ENCODE data around the gene PTPN14.
"Not testable (repeated sequence)": the region's sequence is repeated elsewhere in the genome, so short reads cannot be mapped to it uniquely, and the experiment has no call there.

The PTPN14 gene

GRCh38 chr1:214551436-214552173 is at the start of gene PTPN14:
Gene PTPN14 (minus strand): TSS chr1:214551602. CDS start chr1:214464803, 86,799 bp downstream.
- no peak for DNase-seq

GRCh38 chr1:214593158-214593557 is 41.8 kb upstream of the PTPN14 start:
- DNase-seq: no peak

DNA sequence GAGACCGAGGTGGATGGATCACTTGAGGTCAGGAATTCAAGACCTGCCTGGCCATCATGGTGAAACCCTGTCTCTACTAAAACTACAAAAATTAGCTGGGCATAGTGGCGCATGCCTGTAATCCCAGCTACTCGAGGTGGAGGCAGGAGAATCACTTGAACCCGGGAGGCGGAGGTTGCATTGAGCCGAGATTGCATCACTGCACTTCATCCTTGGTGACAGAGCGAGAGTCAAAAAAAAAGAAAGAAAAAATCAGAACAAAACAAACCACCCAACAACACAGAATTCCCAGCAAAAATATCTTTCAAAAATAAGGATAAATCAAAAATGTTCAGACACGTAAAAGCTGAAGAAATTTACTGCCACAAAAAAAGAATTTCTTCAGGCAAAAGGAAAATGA is 40.5 kb upstream of the PTPN14 start:
- DNase-seq: not testable (repeated sequence)

GRCh38 chr1:214590696-214591095 is 39.3 kb upstream of the PTPN14 start:
- DNase-seq: no peak

- no peak for DNase-seq
Observed at GRCh38 chr1:214588963-214589597, 37.7 kb upstream of the PTPN14 start.

DNA sequence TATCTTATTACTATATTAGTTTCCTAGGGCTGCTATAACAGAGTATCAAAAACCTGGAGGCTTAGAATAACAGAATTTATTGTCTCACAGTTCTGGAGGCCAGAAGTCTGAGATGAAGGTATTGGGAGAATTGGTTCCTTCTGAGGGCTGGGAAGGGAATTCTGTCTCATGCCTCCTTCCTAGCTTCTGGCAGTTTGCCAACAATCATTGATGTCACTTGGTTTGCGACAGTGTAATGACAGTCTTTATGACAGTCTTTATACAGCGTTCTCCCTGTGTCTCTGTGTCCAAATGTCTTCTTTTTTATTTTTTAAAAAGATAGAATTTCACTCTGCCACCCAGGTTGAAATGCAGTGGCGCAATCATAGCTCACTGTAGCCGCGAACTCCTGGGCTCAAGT is 35.8 kb upstream of the PTPN14 start:
- no peak for DNase-seq

GRCh38 chr1:214586621-214587020 is 35.2 kb upstream of the PTPN14 start:
- DNase-seq: no peak

DNA sequence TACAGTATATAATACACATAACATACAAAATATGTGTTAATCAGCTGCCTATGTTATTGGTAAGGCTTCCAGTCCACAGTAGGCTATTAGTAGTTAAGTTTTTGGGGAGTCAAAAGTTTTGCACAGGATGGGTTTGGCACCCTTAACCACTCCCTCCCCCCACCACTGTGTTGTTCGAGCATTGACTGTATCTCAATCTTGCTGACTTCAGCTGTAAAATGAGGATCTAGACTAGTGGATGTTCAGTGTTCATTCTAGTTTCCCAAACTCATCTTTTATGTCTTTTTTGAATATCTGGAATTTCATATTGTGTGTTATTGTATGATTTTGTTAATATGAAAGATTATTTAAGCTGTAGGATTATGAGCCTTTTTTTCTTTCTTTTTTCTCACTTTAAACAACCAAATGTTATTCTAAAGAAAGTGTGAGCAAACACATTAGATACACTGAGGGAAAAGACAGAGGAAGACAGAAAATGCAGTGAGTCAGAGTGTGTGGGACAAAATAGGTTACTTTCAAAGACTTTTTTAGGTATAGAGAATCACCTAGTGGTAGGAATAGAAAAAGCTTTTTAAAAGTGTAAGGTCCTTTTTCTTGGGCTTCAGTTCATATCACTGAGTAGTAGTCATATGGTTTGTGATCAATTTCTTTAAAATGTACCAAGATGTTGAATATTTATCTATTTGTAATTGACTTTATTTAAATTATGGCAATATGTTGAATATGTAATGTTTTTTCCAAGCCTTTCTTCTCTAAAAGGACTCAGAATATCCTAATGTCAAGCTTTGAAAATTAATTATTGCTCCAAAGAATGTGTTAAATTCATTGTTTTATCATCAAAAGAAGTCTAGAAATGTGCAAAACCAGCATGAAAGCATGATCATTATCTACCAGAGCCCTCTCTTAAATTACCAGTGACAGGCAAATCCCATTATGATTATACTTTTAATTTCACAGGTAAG is 33.7 kb upstream of the PTPN14 start:
- peak; percentile 28 for DNase-seq

- no peak for DNase-seq
Observed at GRCh38 chr1:214583824-214584554, 32.6 kb upstream of the PTPN14 start.

- DNase-seq: no peak
Observed at GRCh38 chr1:214583113-214583512, 31.7 kb upstream of the PTPN14 start.

DNA sequence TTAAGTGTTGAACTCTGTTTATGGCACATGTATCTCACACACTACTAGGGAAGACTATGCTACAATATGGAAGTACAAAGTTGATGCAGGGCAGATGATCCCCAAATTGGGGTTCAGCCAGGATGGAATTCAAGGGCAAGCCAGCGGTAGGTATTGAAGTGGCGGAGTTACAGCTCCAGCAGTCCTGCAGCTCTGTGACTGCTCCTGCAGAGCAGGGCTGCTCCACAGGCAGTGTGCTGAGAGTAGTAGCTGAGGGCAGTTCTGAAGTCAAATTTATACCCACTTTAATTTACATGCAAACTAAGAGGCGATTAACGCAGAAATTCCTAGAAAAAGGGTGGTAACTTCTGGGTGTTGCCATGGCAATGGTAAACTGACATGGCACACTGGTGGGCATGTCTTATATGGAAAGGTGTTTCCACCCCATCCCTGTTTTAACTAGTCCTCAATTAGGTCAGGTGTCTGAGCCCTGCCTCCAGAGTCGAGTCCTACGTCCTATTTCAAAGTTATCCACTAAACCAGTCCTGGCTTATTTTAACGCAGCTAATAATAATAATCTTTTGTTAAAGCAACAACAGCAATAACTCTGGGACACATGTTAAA is 31.0 kb upstream of the PTPN14 start:
- DNase-seq: no peak

GRCh38 chr1:214581785-214582184 is 30.4 kb upstream of the PTPN14 start:
- DNase-seq: no peak

DNA sequence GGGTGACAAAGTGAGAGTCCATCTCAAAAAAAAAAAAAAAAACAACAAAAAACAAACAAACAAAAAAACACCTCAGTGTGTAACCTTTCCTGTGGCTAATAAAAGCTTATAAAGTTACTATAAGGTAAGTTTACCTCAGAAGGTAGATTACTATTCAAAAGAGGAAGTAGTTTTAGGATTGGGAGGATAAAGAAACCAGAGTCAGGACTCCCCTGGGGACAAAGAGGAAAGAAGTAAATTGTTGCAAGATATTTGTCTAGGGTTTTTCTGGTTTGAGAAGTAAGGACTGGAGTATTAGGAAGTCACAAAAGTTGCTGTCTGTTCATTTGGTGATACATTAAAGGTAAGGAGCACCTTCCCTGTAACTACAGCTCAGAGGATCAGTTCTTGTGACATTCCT is 27.8 kb upstream of the PTPN14 start:
- DNase-seq: no peak

DNA sequence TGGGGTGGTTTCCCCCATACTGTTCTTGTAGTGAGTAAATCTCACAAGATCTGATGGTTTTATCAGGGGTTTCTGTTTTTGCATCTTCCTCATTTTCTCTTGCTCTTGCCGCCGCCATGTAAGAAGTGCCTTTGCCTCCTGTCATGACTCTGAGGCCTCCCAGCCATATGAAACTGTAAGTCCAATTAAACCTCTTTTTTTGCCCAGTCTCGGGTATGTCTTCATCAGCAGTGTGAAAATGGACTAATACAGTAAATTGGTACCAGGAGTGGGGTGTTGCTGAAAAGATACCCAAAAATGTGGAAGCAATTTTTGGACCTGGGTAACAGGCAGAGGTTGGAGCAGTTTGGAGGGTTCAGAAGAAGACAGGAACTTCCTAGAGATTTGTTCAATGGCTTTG is 24.7 kb upstream of the PTPN14 start:
- DNase-seq: not testable (repeated sequence)

DNA sequence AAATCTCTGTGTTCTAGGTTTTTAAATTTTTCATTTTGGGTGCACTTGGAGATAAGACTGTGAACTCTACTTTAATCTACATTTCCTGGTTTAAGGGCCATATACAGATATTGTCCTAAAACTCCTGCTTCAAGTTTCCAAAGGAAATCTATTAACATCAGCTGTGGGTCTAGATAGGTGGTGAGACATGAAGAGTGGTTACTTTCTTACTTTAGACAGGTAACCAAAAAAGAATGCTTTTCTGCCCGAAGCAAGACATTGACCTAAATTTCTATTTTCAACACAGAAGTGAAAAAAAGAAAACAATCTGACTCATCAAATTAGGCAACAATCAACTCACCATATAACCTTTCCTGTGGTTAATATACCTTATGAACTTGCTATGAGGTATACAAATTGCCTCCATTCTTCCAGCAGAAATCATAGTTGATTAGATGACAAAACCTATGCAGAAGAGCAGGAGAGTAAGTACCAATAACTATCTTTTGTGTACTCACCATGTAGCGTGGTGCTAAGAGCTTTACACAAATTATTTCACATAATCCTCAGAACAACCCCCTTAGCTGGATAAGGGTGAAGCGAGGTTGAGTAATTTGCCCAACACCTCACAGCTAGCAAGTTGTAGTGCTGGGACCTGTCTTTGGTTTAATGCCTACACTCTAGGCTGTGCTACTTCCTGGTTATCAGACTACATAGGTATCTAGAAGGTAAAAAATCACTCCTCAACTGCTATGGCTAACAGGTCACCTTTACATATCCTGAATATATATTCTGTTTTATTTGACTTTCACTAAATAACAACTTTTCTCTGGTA is 23.4 kb upstream of the PTPN14 start:
- DNase-seq: no peak

- DNase-seq: no peak
Observed at GRCh38 chr1:214573386-214574318, 22.2 kb upstream of the PTPN14 start.

DNA sequence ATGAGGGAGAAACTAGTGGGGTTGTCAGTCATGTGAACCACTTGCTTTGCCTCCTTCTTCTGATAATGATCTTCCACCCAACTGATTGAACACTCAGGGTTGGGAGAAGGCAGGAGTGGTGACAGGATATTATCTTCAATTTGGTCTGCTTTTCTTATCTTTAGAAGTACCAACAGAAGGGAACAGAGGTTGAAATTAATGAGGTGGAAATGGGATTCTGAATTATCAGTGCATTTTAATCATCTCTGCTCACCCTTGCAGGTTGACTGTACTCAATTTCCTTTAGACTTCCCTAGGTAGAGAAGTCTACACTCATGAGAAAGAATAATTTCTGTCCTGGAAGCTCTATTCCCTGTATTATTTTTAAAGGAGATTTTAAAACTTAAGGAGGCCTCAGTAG is 19.9 kb upstream of the PTPN14 start:
- DNase-seq: no peak

DNA sequence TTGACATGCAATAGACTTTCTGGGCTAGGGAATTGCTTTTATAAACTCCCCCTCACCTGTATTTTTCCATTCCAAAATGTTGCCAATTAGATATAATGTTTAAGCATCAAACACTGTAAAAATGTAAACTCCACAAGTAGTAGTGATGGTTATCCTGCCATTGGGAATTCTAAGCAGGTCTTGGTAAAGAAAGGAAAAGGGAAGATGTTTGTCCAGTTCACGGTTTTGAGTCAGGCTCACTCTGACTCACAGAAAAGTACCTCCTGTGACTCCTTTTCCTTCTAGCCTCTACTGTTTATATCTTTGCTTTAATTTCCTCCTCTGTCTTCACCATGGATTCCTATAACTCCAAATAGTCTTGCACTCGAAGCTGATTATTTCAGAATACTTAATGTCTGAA is 19.0 kb upstream of the PTPN14 start:
- DNase-seq: no peak

- no peak for DNase-seq
Observed at GRCh38 chr1:214569357-214570004, 18.1 kb upstream of the PTPN14 start.

DNA sequence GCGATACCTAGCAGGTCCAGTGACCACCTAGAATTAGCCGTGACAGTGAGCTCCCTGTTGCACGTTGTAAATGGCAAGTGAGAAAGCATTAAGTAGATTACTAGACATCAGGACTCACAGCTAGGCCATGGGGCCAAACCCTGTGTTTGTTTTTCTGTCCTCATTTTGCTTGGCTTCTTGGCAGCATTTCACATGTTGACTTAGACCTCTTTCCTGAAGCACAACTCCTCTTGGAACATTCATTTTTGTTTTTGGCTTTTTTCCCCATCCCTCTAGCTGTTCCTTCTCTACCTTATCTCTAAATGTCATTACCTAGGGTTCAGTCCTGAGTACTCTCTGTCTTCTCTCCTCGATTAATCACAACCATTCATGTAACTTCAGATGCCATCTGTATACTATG is 16.9 kb upstream of the PTPN14 start:
- peak; percentile 2 for DNase-seq

Measured in NCI-H2029 treated with DMSO at 0.1 percent for 48 hours (cell line).